Osteocyte (in vitro differentiated cells): Measurements from ENCODE around the gene MMAB. TPM values are rescaled to one million over a fixed set of nuclear protein-coding genes. Genes with fewer than 3 reads are reported as not detected.

Experiments used
- DNase-seq: peaks from one replicate; pipeline ENCODE4 v3.0.0; 2021; ENCODE audit warnings: mixed read lengths; ENCODE audit not compliant: unreplicated experiment; ENCODE audit errors: extremely low spot score
- H3K27ac Mint-ChIP-seq: one replicate; pipeline ENCODE4 v1.8.0; 2021; ENCODE audit warnings: mild to moderate bottlenecking, mixed read lengths; ENCODE audit not compliant: unreplicated experiment
- H3K27me3 Mint-ChIP-seq: one replicate; pipeline ENCODE4 v1.8.0; 2021; ENCODE audit warnings: mixed read lengths; ENCODE audit not compliant: unreplicated experiment
- H3K36me3 Mint-ChIP-seq: one replicate; pipeline ENCODE4 v1.8.0; 2021; ENCODE audit warnings: mixed read lengths; ENCODE audit not compliant: unreplicated experiment
- H3K4me1 Mint-ChIP-seq: one replicate; pipeline ENCODE4 v1.8.0; 2021; ENCODE audit warnings: mixed read lengths; ENCODE audit not compliant: unreplicated experiment
- H3K4me3 Mint-ChIP-seq: one replicate; pipeline ENCODE4 v1.8.0; 2021; ENCODE audit warnings: mild to moderate bottlenecking, moderate library complexity, mixed read lengths; ENCODE audit not compliant: unreplicated experiment
- H3K9me3 Mint-ChIP-seq: one replicate; pipeline ENCODE4 v1.8.0; 2021; ENCODE audit warnings: mixed read lengths; ENCODE audit not compliant: unreplicated experiment
- total RNA-seq: library from RNA; stranded (reverse); gene quantifications from 2 replicates; pipeline ENCODE4 v1.2.1, GENCODE V29; 2021
- TF ChIP-seq, protein P1 (sequence below): fragments of 200-600 bp; sonication (generic); IDR thresholded peaks from 2 replicates; pipeline ENCODE4 v1.5.0; 2021; ENCODE audit warnings: antibody characterized with exemption, mild to moderate bottlenecking, moderate library complexity

The MMAB gene
- total RNA-seq, 1 donor from 2014 or later = 20.6 TPM

GRCh38 chr12:109618082-109618481 lies 44.8 kb upstream of the MMAB start:
- Mint-ChIP-seq H3K4me1 (no peaks in the 10 kb centered on the region), H3K4me3 (no peak overlapping the region), H3K9me3 (no peaks in the 10 kb centered on the region), H3K27ac (no peak overlapping the region), H3K27me3 (peaks cover 52% of the 10 kb centered on the region), H3K36me3 (no peaks in the 10 kb centered on the region)
- no peak for DNase-seq
- TF ChIP-seq, protein P1, sequence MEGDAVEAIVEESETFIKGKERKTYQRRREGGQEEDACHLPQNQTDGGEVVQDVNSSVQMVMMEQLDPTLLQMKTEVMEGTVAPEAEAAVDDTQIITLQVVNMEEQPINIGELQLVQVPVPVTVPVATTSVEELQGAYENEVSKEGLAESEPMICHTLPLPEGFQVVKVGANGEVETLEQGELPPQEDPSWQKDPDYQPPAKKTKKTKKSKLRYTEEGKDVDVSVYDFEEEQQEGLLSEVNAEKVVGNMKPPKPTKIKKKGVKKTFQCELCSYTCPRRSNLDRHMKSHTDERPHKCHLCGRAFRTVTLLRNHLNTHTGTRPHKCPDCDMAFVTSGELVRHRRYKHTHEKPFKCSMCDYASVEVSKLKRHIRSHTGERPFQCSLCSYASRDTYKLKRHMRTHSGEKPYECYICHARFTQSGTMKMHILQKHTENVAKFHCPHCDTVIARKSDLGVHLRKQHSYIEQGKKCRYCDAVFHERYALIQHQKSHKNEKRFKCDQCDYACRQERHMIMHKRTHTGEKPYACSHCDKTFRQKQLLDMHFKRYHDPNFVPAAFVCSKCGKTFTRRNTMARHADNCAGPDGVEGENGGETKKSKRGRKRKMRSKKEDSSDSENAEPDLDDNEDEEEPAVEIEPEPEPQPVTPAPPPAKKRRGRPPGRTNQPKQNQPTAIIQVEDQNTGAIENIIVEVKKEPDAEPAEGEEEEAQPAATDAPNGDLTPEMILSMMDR = no peak

GRCh38 chr12:109617491-109617890 lies 44.2 kb upstream of the MMAB start:
- H3K36me3 Mint-ChIP-seq = no peaks in the 10 kb centered on the region
- TF ChIP-seq, protein P1 = no peak
- H3K9me3 Mint-ChIP-seq = no peaks in the 10 kb centered on the region
- no peak overlapping the region for H3K27ac Mint-ChIP-seq
- no peak overlapping the region for H3K4me3 Mint-ChIP-seq
- DNase-seq = no peak
- H3K4me1 Mint-ChIP-seq = no peaks in the 10 kb centered on the region
- peaks cover 56% of the 10 kb centered on the region for H3K27me3 Mint-ChIP-seq

GRCh38 chr12:109615556-109616229 lies 42.4 kb upstream of the MMAB start:
- Mint-ChIP-seq H3K27me3 (peaks cover 50% of the 10 kb centered on the region), H3K27ac (no peak overlapping the region), H3K4me1 (no peaks in the 10 kb centered on the region), H3K9me3 (no peaks in the 10 kb centered on the region), H3K36me3 (no peaks in the 10 kb centered on the region), H3K4me3 (no peak overlapping the region)
- TF ChIP-seq, protein P1 = no peak
- DNase-seq = no peak

GRCh38 chr12:109613649-109614455 lies 40.5 kb upstream of the MMAB start:
- no peak for DNase-seq
- Mint-ChIP-seq H3K9me3 (no peaks in the 10 kb centered on the region), H3K4me3 (no peak overlapping the region), H3K4me1 (no peaks in the 10 kb centered on the region), H3K27ac (no peak overlapping the region), H3K27me3 (peaks cover 53% of the 10 kb centered on the region), H3K36me3 (no peaks in the 10 kb centered on the region)
- TF ChIP-seq, protein P1 = no peak

DNA sequence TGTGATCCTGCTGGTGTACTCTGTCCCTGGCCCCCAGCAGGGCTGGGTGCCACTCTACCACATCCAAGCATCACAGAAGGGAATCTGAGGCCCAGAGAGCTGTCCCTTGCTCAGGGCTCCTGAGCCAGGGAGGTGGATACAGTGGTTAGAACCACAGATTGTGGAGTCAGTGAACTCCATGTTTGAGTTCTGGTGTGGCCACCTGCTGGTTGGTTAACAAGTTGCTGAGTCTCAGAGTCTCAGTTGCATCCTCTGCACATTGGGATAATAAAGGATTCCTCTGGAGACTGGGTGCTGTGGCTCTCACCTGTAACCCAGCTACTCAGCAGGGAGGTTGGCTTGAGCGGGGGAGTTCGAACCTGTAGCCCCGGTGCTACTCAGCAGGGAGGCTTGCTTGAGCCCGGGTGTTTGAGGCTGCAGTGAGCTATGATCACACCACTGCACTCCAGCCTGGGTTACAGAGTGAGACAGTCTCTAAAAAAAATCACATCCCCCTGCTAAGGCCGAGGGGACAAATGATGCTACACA lies 39.7 kb upstream of the MMAB start:
- no peak for DNase-seq
- no peak overlapping the region for H3K27ac Mint-ChIP-seq

More for the DNA sequence above, 39.7 kb upstream of the MMAB start:
- Mint-ChIP-seq H3K4me3 (no peak overlapping the region), H3K4me1 (no peaks in the 10 kb centered on the region), H3K9me3 (no peaks in the 10 kb centered on the region), H3K27me3 (peaks cover 58% of the 10 kb centered on the region), H3K36me3 (no peaks in the 10 kb centered on the region)
- TF ChIP-seq, protein P1 = peak; percentile 27
